GM12864 (cell line): ENCODE results near the gene RFPL4AL1.

ENCODE experiments used
- DNase-seq: peaks from one replicate; pipeline ENCODE4 v3.0.0-alpha.2; 2011; ENCODE audit warnings: low read depth
- H3K4me3 ChIP-seq: 2 replicates; pipeline ENCODE4 v1.5.1; 2011; ENCODE audit warnings: mild to moderate bottlenecking, low read depth, low read length, control low read depth
- CTCF ChIP-seq: IDR thresholded peaks from 2 replicates; pipeline ENCODE4 v1.5.1; 2011; ENCODE audit warnings: low read depth, mild to moderate bottlenecking, moderate library complexity, low read length, control low read depth, inconsistent platforms; ENCODE audit errors: missing control alignments

The RFPL4AL1 gene

GRCh38 chr19:55809381-55810058 is 40.6 kb downstream of the RFPL4AL1 start:
- DNase-seq = peak; percentile 86
- H3K4me3 ChIP-seq = no peak overlapping the region
- TF ChIP-seq CTCF = peak; percentile 59

GRCh38 chr19:55811340-55811739 is 42.4 kb downstream of the RFPL4AL1 start:
- TF ChIP-seq CTCF = no peak
- H3K4me3 ChIP-seq = no peak overlapping the region
- DNase-seq = no peak

GRCh38 chr19:55812449-55812848 is 43.5 kb downstream of the RFPL4AL1 start:
- no peak for DNase-seq
- H3K4me3 ChIP-seq = no peak overlapping the region
- TF ChIP-seq CTCF = no peak

- DNase-seq = no peak
- TF ChIP-seq CTCF = no peak
- no peak overlapping the region for H3K4me3 ChIP-seq
Measured at GRCh38 chr19:55813906-55814305, 45.0 kb downstream of the RFPL4AL1 start.

- no peak for DNase-seq
- H3K4me3 ChIP-seq = peak overlapping the region; percentile 5; the same call in 1 of the 2 replicates
- no peak for TF ChIP-seq CTCF
Measured at GRCh38 chr19:55820037-55820436, 51.1 kb downstream of the RFPL4AL1 start.
